Stimulated activated CD8-positive, alpha-beta memory T cell treated with anti-CD3 and anti-CD28 coated beads, Interleukin-15, amount 100 ng/mL, for 4 hours (primary cell): ENCODE measurements around the gene SLC43A3.

Experiments used
- DNase-seq, 2 donors: peaks; one replicate each; pipeline ENCODE4 v3.0.0-alpha.2; 2020; ENCODE audit warnings: low read depth in 2 of 2

The SLC43A3 gene

GRCh38 chr11:57357856-57358255 is 69.1 kb downstream of the SLC43A3 start:
- no peak for DNase-seq

GRCh38 chr11:57357310-57357709 is 69.6 kb downstream of the SLC43A3 start:
- no peak for DNase-seq
